SK-N-SH (cell line): Measurements from ENCODE around the gene SEMA3C. TPM values are rescaled to one million over a fixed set of nuclear protein-coding genes. Genes with fewer than 3 reads are reported as not detected.
A peak's percentile ranks its signal among the peaks of the same experiment; 100 is the strongest.

ENCODE experiments used
- CTCF ChIA-PET: fragments of 300-600, 350-600 bp; formaldehyde crosslinking; extraction: SDS; loops from one replicate; lab custom pipeline; 2021; lab: Yijun Ruan, JAX
- POLR2A ChIA-PET: fragments of 350-600 bp; sonication (Branson Sonifier 250); formaldehyde crosslinking; extraction: SDS; loops from one replicate; lab custom pipeline; 2020; ENCODE audit warnings: antibody characterized with exemption, inconsistent platforms; lab: Yijun Ruan, JAX
- DNase-seq: peaks from one replicate; pipeline ENCODE4 v3.0.0; 2012
- H2AFZ ChIP-seq: fragments of 200-600 bp; sonication (generic); 2 replicates; pipeline ENCODE4 v1.8.1; 2016; ENCODE audit warnings: antibody characterized with exemption, mild to moderate bottlenecking, low read depth
- H3F3A ChIP-seq: fragments of 200-600 bp; sonication (generic); replicated peaks from 2 replicates; pipeline ENCODE3; 2016; ENCODE audit warnings: antibody characterized with exemption, mild to moderate bottlenecking; ENCODE audit not compliant: insufficient read depth
- H3K27ac ChIP-seq, 2 experiments: fragments of 200-500 bp in 1 of 2; fragments of 200-600 bp in 1 of 2; sonication (Bioruptor generic) in 1 of 2; sonication (generic), shearing (Covaris generic) in 1 of 2; 2 replicates each; pipeline versions ENCODE4 v1.5.1 to v1.6.1; 2014 to 2016; ENCODE audit warnings: low read depth in 2 of 2, inconsistent platforms in 1 of 2, low read length in 1 of 2, mild to moderate bottlenecking in 1 of 2, mixed read lengths in 1 of 2
- H3K27me3 ChIP-seq: fragments of 200-600 bp; sonication (generic), shearing (Covaris generic); 2 replicates; pipeline ENCODE4 v1.6.1; 2016; ENCODE audit warnings: mixed run types; ENCODE audit not compliant: insufficient read depth
- H3K36me3 ChIP-seq, 2 experiments: fragments of 200-500 bp in 1 of 2; fragments of 200-600 bp in 1 of 2; sonication (Bioruptor generic) in 1 of 2; sonication (generic) in 1 of 2; replicated peaks in 1 of 2; 2 replicates each; pipeline versions ENCODE3 to v1.5.1; 2014 to 2016; ENCODE audit warnings: low read length in 1 of 2, mild to moderate bottlenecking in 1 of 2; ENCODE audit not compliant: insufficient read depth in 2 of 2, control insufficient read depth in 1 of 2
- H3K4me1 ChIP-seq, 2 experiments: fragments of 200-500 bp in 1 of 2; fragments of 200-600 bp in 1 of 2; sonication (Bioruptor generic) in 1 of 2; sonication (generic), shearing (Covaris generic) in 1 of 2; 2 replicates each; pipeline versions ENCODE4 v1.5.1 to v1.6.1; 2014 to 2016; ENCODE audit warnings: low read depth in 1 of 2, low read length in 1 of 2, mixed run types in 1 of 2; ENCODE audit not compliant: insufficient read depth in 2 of 2, control insufficient read depth in 1 of 2
- H3K4me2 ChIP-seq: fragments of 200-600 bp; sonication (generic), shearing (Covaris generic); 2 replicates; pipeline ENCODE4 v1.6.1; 2017; ENCODE audit warnings: mixed run types
- H3K4me3 ChIP-seq, 2 experiments: fragments of 200-500 bp in 1 of 2; fragments of 200-600 bp in 1 of 2; sonication (Bioruptor generic) in 1 of 2; sonication (generic), shearing (Covaris generic) in 1 of 2; 2 replicates each; pipeline versions ENCODE4 v1.5.1 to v1.8.1; 2014 to 2016; ENCODE audit warnings: low read depth in 2 of 2, inconsistent platforms in 1 of 2, low read length in 1 of 2, mild to moderate bottlenecking in 1 of 2, mixed read lengths in 1 of 2, moderate library complexity in 1 of 2
- H3K79me2 ChIP-seq: fragments of 200-600 bp; sonication (generic); 2 replicates; pipeline ENCODE4 v1.8.1; 2017; ENCODE audit warnings: mild to moderate bottlenecking; ENCODE audit not compliant: insufficient read depth
- H3K9ac ChIP-seq: fragments of 200-600 bp; sonication (generic); 2 replicates; pipeline ENCODE4 v1.6.1; 2017; ENCODE audit warnings: mixed run types
- H3K9me2 ChIP-seq: fragments of 200-600 bp; sonication (generic); 2 replicates; pipeline ENCODE4 v1.6.1; 2017; ENCODE audit warnings: mixed run types
- H3K9me3 ChIP-seq: fragments of 200-600 bp; sonication (generic); 2 replicates; pipeline ENCODE4 v1.6.1; 2017; ENCODE audit warnings: mixed run types, mild to moderate bottlenecking, moderate library complexity
- H4K20me1 ChIP-seq: fragments of 200-600 bp; sonication (generic); 2 replicates; pipeline ENCODE4 v1.6.1; 2017; ENCODE audit warnings: mild to moderate bottlenecking, mixed run types; ENCODE audit not compliant: insufficient read depth
- CHD2 ChIP-seq: fragments of 150-350 bp; IDR thresholded peaks from 2 replicates; pipeline ENCODE4 v1.6.1; 2018; ENCODE audit warnings: low read length; ENCODE audit not compliant: partially characterized antibody
- EP300 ChIP-seq, 2 experiments: IDR thresholded peaks; 2 replicates each; pipeline versions ENCODE4 v1.4.0 to v1.6.1; 2012; ENCODE audit warnings: borderline replicate concordance in 1 of 2, low read depth in 1 of 2, low read length in 1 of 2
- EZH2phosphoT487 ChIP-seq: fragments of 200-600 bp; sonication (generic); IDR thresholded peaks from 2 replicates; pipeline ENCODE4 v1.6.1; 2017; ENCODE audit warnings: low read depth, mixed run types, mild to moderate bottlenecking, antibody characterized with exemption, moderate library complexity, borderline replicate concordance
- JUND ChIP-seq: IDR thresholded peaks from 2 replicates; pipeline ENCODE4 v1.4.0; 2012
- NFIC ChIP-seq: IDR thresholded peaks from 2 replicates; pipeline ENCODE4 v1.4.0; 2012; ENCODE audit warnings: borderline replicate concordance
- NRF1 ChIP-seq: IDR thresholded peaks from 2 replicates; pipeline ENCODE4 v1.6.1; 2012; ENCODE audit warnings: low read depth, mild to moderate bottlenecking, low read length
- RAD21 ChIP-seq: IDR thresholded peaks from 2 replicates; pipeline ENCODE4 v1.6.1; 2012; ENCODE audit warnings: mild to moderate bottlenecking, low read length
- RCOR1 ChIP-seq: fragments of 150-350 bp; IDR thresholded peaks from 2 replicates; pipeline ENCODE4 v1.6.1; 2017; ENCODE audit warnings: antibody characterized with exemption, low read length
- RFX5 ChIP-seq: IDR thresholded peaks from 2 replicates; pipeline ENCODE4 v1.6.1; 2012; ENCODE audit warnings: mild to moderate bottlenecking, improper control_type of control experiment, low read length
- RXRA ChIP-seq: IDR thresholded peaks from 2 replicates; pipeline ENCODE4 v1.4.0; 2012; ENCODE audit warnings: low read depth, mild to moderate bottlenecking, borderline replicate concordance
- SMC3 ChIP-seq: IDR thresholded peaks from 2 replicates; pipeline ENCODE4 v1.6.1; 2012; ENCODE audit warnings: low read depth, low read length, improper control_type of control experiment
- TAF1 ChIP-seq: IDR thresholded peaks from 2 replicates; pipeline ENCODE4 v1.6.1; 2012; ENCODE audit warnings: low read depth, mild to moderate bottlenecking, low read length, moderate library complexity, borderline replicate concordance
- TEAD4 ChIP-seq: IDR thresholded peaks from 2 replicates; pipeline ENCODE4 v1.4.0; 2012; ENCODE audit warnings: mild to moderate bottlenecking, borderline replicate concordance; ENCODE audit not compliant: insufficient read depth
- YY1 ChIP-seq: IDR thresholded peaks from 2 replicates; pipeline ENCODE4 v1.4.0; 2012; ENCODE audit warnings: low read depth, mild to moderate bottlenecking
- WGBS: methylation state at CpG from one replicate; pipeline ENCODE4 v1.1.6; 2017; ENCODE audit warnings: low lambda C conversion rate; 5-methylcytosine and 5-hydroxymethylcytosine counted together
- polyA plus RNA-seq, 3 experiments: library from polyadenylated mRNA; depleted of rRNA; stranded (reverse); fragments of >200 nt; gene quantifications; 2 replicates each; pipeline ENCODE4 v1.2.3, GENCODE V29; 2012
- TF ChIP-seq, protein P1 (sequence below): fragments of 150-350 bp; IDR thresholded peaks from 2 replicates; pipeline ENCODE4 v1.6.1; 2017; ENCODE audit warnings: antibody characterized with exemption, low read length, low read depth, borderline replicate concordance
- TF ChIP-seq, protein P2 (sequence below): IDR thresholded peaks from 2 replicates; pipeline ENCODE4 v1.4.0; 2012; ENCODE audit warnings: low read depth, borderline replicate concordance
- TF ChIP-seq, protein P3 (sequence below): IDR thresholded peaks from 2 replicates; pipeline ENCODE4; 2012
- TF ChIP-seq, protein P4 (sequence below): fragments of 150-350 bp; IDR thresholded peaks from 2 replicates; pipeline ENCODE4 v1.6.1; 2016; ENCODE audit warnings: mild to moderate bottlenecking, low read depth, low read length

SEMA3C gene
- polyA plus RNA-seq, 1 of the 3 experiments (the other 2 are of a cell fraction), result 51.1 TPM

DNA sequence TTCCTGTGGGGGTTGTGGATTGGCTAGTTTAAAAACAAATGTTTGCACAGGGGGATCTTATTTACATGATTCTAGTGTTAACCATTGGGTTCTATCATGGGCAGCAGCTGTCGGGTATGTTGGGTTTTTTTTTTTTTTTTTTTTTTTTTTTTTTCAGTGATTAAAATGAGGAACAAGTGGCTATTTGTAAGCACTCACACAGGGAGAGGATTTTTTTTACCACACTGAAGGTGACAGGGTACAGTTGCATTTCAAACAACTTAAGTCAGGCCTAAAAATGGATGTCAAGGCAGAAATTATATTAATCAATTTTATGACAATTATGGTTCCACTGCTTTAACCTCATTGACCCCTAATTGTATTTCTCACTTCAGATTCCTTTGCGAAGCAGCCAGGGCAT, 187.6 kb downstream of the SEMA3C start:
- no peaks in the 10 kb centered on the region for H3K36me3 ChIP-seq
- 95% methylated on average over 2 of the region's 2 CpGs for WGBS
- H3K4me3 ChIP-seq, result no peak overlapping the region
- H3K9me2 ChIP-seq, result no peaks in the 10 kb centered on the region
- no peaks in the 10 kb centered on the region for H3K79me2 ChIP-seq
- no peak overlapping the region for H3K4me2 ChIP-seq
- no peaks in the 10 kb centered on the region for H3K9me3 ChIP-seq
- POLR2A ChIA-PET, result no interaction called here
- H3K4me1 ChIP-seq, result peaks cover 0 to 4% of the 10 kb centered on the region in 2 experiments; a peak in 2 of 4 replicates
- CTCF ChIA-PET, result interaction anchor here (0.8 to 1.6 kb wide), 5 partner anchors 10 to 738 kb away, joined by 3 to 4 read pairs (median 3); no protein-coding TSS in a partner anchor
- H3F3A ChIP-seq, result no peaks in the 10 kb centered on the region
- no peak for TF ChIP-seq EP300 (IDR thresholded peaks at IDR 0.05; ENCODE audit: borderline replicate concordance in 1 of 2, low read depth in 1 of 2, low read length in 1 of 2)
- TF ChIP-seq, protein P1, sequence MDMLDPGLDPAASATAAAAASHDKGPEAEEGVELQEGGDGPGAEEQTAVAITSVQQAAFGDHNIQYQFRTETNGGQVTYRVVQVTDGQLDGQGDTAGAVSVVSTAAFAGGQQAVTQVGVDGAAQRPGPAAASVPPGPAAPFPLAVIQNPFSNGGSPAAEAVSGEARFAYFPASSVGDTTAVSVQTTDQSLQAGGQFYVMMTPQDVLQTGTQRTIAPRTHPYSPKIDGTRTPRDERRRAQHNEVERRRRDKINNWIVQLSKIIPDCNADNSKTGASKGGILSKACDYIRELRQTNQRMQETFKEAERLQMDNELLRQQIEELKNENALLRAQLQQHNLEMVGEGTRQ, result no peak
- TF ChIP-seq SMC3, result no peak
- no peak for TF ChIP-seq NRF1
- no peak for TF ChIP-seq YY1
- TF ChIP-seq RCOR1, result no peak
- TF ChIP-seq NFIC, result no peak
- TF ChIP-seq TAF1, result no peak
- no peak for TF ChIP-seq RXRA
- no peaks in the 10 kb centered on the region for H4K20me1 ChIP-seq
- no peak overlapping the region for H3K9ac ChIP-seq
- no peak overlapping the region for H3K27ac ChIP-seq
- H2AFZ ChIP-seq, result no peak overlapping the region
- DNase-seq, result no peak
- H3K27me3 ChIP-seq, result no peaks in the 10 kb centered on the region

DNA sequence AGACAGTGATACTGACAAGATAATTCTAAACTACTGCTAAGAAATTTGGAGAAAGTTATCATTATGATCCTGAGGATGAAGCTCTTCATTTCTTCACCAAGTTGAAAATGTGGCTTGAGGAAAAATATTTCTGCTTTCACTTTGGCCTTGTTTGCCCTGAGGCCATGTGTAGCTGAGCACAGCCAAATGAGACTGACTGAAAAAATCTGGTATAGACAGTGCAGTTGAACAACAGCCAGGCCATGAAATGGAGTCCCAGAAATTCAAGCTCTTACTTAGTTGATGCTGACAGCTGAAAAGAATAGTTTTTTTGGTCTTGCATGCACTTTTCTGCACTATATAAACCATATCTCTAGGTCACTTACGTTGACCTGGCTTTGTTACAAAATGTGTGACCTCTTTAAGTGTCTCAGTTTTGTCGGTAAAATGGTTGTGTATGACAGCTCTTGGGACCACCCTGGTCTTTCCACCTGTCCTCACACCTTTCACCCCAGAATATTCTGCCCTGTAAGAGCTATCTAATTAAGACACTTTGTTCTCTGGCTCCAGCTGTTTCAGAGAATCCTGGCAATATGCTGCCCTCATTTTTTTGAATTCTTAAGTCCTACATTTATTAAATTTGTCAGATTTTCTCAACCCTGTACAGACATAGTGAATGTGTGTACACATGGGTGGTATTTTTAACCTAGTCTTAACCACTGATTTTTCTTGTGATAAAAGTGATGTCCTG, 189.1 kb downstream of the SEMA3C start:
- TF ChIP-seq EP300 (IDR thresholded peaks at IDR 0.05; ENCODE audit: borderline replicate concordance in 1 of 2, low read depth in 1 of 2, low read length in 1 of 2) (no peak), NFIC (no peak), SMC3 (no peak), YY1 (no peak), NRF1 (no peak), JUND (no peak), RAD21 (no peak), CHD2 (no peak), EZH2phosphoT487 (no peak), RFX5 (no peak), TEAD4 (no peak)
- TF ChIP-seq, protein P2, sequence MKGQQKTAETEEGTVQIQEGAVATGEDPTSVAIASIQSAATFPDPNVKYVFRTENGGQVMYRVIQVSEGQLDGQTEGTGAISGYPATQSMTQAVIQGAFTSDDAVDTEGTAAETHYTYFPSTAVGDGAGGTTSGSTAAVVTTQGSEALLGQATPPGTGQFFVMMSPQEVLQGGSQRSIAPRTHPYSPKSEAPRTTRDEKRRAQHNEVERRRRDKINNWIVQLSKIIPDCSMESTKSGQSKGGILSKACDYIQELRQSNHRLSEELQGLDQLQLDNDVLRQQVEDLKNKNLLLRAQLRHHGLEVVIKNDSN, result no peak
- TF ChIP-seq, protein P3, sequence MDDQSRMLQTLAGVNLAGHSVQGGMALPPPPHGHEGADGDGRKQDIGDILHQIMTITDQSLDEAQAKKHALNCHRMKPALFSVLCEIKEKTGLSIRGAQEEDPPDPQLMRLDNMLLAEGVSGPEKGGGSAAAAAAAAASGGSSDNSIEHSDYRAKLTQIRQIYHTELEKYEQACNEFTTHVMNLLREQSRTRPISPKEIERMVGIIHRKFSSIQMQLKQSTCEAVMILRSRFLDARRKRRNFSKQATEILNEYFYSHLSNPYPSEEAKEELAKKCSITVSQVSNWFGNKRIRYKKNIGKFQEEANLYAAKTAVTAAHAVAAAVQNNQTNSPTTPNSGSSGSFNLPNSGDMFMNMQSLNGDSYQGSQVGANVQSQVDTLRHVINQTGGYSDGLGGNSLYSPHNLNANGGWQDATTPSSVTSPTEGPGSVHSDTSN, result no peak
- TF ChIP-seq, protein P4, sequence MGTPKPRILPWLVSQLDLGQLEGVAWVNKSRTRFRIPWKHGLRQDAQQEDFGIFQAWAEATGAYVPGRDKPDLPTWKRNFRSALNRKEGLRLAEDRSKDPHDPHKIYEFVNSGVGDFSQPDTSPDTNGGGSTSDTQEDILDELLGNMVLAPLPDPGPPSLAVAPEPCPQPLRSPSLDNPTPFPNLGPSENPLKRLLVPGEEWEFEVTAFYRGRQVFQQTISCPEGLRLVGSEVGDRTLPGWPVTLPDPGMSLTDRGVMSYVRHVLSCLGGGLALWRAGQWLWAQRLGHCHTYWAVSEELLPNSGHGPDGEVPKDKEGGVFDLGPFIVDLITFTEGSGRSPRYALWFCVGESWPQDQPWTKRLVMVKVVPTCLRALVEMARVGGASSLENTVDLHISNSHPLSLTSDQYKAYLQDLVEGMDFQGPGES, result no peak
- TF ChIP-seq, protein P1, result no peak
- Histone ChIP-seq H3K9me3 (no peaks in the 10 kb centered on the region), H3K4me2 (no peak overlapping the region), H3K79me2 (no peaks in the 10 kb centered on the region), H3K4me1 (peaks cover 4 to 5% of the 10 kb centered on the region in 2 experiments), H3F3A (no peaks in the 10 kb centered on the region), H3K27me3 (no peaks in the 10 kb centered on the region), H4K20me1 (no peaks in the 10 kb centered on the region), H3K36me3 (no peaks in the 10 kb centered on the region), H3K4me3 (no peak overlapping the region), H3K9me2 (no peaks in the 10 kb centered on the region), H3K9ac (no peak overlapping the region), H2AFZ (no peak overlapping the region), H3K27ac (peak overlapping the region in 1 of 2 experiments; percentile 2; a peak in 1 of 4 replicates)
- CTCF ChIA-PET, result interaction anchor here (1.0 to 1.6 kb wide), 3 partner anchors 24 to 740 kb away, joined by 3 to 4 read pairs (median 3); no protein-coding TSS in a partner anchor
- DNase-seq, result no peak
- POLR2A ChIA-PET, result no interaction called here
- WGBS, result 93% methylated on average over 2 of the region's 2 CpGs
